ENCODE results near the gene IFNG-AS1. TPM values are rescaled to one million over a fixed set of nuclear protein-coding genes. Genes with fewer than 3 reads are reported as not detected.

Gene IFNG-AS1
- total and polyA plus RNA-seq, 12 donors = 0.24 TPM; not detected in 11

- TF ChIP-seq CTCF (IDR thresholded peaks at IDR 0.05) (no peak), POLR2A (IDR thresholded peaks at IDR 0.05) (no peak)
- WGBS, 4 donors = 88 to 95% (median 92%) methylated on average over 3 of the region's 3 CpGs
- intact Hi-C loops (cut with DNase I) = no loop called here
- no peaks in the 10 kb centered on the region for H3K36me3 ChIP-seq (replicated peaks in 1 of 2)
- H3K27ac ChIP-seq = no peak overlapping the region
- no peaks in the 10 kb centered on the region for H3K4me1 ChIP-seq (replicated peaks in 1 of 2)
- no peaks in the 10 kb centered on the region for H3K9me3 ChIP-seq (replicated peaks in 1 of 3)
- H3K4me3 ChIP-seq = no peak overlapping the region
- DNase-seq = no peak
- no peaks in the 10 kb centered on the region for H3K27me3 ChIP-seq
Observed at GRCh38 chr12:68031174-68031573, 41.9 kb downstream of the IFNG-AS1 start.

DNA sequence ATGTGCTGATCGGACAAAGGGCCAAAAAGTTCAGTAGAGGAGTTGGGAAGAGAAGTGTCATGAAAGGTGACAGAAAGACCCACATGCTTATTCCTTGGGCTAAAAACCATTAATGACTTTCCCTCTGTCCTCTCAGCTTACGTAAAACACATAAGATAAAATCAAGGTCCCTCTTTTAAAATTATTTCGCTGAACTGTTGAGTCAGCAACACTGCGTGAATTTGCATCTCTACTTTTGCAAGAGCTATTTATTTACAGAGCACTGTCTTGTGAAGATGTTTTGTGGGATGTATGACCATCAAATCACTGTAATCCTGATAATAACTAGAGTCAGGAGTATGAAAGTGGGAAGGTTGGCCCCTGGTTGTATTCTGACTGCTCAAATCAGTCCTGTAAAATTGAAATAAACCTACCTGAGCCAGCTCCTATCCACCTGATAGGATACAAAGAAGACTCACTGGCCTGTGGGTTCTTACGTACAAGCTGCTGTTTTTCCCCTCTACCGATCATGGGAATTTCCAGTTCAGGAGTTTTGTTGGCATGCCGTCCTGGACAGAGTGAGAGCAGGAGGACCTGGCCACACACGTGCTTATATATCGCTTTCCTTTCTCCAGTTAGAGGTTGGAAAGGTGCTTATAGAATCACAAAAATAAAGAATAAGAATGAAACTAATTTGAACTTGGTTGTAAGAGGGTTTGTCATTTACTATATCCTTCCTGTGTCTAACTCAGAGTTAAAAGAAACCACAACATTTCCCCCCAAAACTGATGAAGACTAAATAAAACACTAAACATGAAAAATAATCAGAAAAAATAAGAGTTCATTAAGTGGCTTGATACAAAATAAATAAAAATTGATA lies 42.9 kb downstream of the IFNG-AS1 start:
- no peaks in the 10 kb centered on the region for H3K9me3 ChIP-seq (replicated peaks in 1 of 3)
- 52 to 68% (median 61%) methylated on average over 9 of the region's 9 CpGs for WGBS, 4 donors
- no peak overlapping the region for H3K27ac ChIP-seq
- no peak overlapping the region for H3K4me3 ChIP-seq
- intact Hi-C loops (cut with DNase I) = no loop called here
- no peaks in the 10 kb centered on the region for H3K27me3 ChIP-seq
- no peak for DNase-seq
- no peak for TF ChIP-seq POLR2A (IDR thresholded peaks at IDR 0.05)
- no peak for TF ChIP-seq CTCF (IDR thresholded peaks at IDR 0.05)
- no peaks in the 10 kb centered on the region for H3K4me1 ChIP-seq (replicated peaks in 1 of 2)
- H3K36me3 ChIP-seq (replicated peaks in 1 of 2) = no peaks in the 10 kb centered on the region

- Histone ChIP-seq H3K4me1 (replicated peaks in 1 of 2) (no peaks in the 10 kb centered on the region), H3K4me3 (no peak overlapping the region), H3K27me3 (no peaks in the 10 kb centered on the region), H3K36me3 (replicated peaks in 1 of 2) (no peaks in the 10 kb centered on the region), H3K9me3 (replicated peaks in 1 of 3) (no peaks in the 10 kb centered on the region), H3K27ac (no peak overlapping the region)
- 80 to 86% (median 82%) methylated on average over 5 of the region's 5 CpGs for WGBS, 4 donors
- DNase-seq = no peak
- intact Hi-C loops (cut with DNase I) = no loop called here
- TF ChIP-seq CTCF (IDR thresholded peaks at IDR 0.05) = no peak
- no peak for TF ChIP-seq POLR2A (IDR thresholded peaks at IDR 0.05)
Observed at GRCh38 chr12:68034567-68034966, 45.3 kb downstream of the IFNG-AS1 start.

GRCh38 chr12:68036642-68037041 lies 47.4 kb downstream of the IFNG-AS1 start:
- WGBS, 4 donors = 82 to 95% (median 92%) methylated on average over 7 of the region's 7 CpGs
- Histone ChIP-seq H3K9me3 (replicated peaks in 1 of 3) (no peaks in the 10 kb centered on the region), H3K27ac (no peak overlapping the region), H3K36me3 (replicated peaks in 1 of 2) (no peaks in the 10 kb centered on the region), H3K27me3 (no peaks in the 10 kb centered on the region), H3K4me3 (no peak overlapping the region), H3K4me1 (replicated peaks in 1 of 2) (no peaks in the 10 kb centered on the region)
- intact Hi-C loops (cut with DNase I) = no loop called here
- no peak for DNase-seq
- no peak for TF ChIP-seq POLR2A (IDR thresholded peaks at IDR 0.05)
